MCF 10A (cell line): ENCODE measurements around the gene MAD1L1. TPM values are rescaled to one million over a fixed set of nuclear protein-coding genes. Genes with fewer than 3 reads are reported as not detected.

ENCODE experiments used
- BruUV-seq: library from RNA; stranded (reverse); fragments of 400-500 nt; replicated peaks from 2 replicates; lab custom pipeline; 2021; lab: Mats Ljungman, UMichigan
- CTCF ChIA-PET: fragments of 300-600 bp; sonication (Branson Sonifier 250); formaldehyde crosslinking; extraction: SDS; loops from one replicate; lab custom pipeline; 2021; ENCODE audit warnings: antibody characterized with exemption, inconsistent platforms; lab: Yijun Ruan, JAX
- POLR2A ChIA-PET: fragments of 300-600, 350-650 bp; sonication (Branson Sonifier 250); formaldehyde crosslinking; extraction: SDS; loops from one replicate; lab custom pipeline; 2020; ENCODE audit warnings: antibody characterized with exemption, inconsistent platforms; lab: Yijun Ruan, JAX
- DNase-seq: peaks from one replicate; pipeline ENCODE4 v3.0.0-alpha.2; 2018; ENCODE audit not compliant: unreplicated experiment
- H3K27ac Mint-ChIP-seq: one replicate; pipeline ENCODE4 v1.8.0; 2022; ENCODE audit warnings: mild to moderate bottlenecking, low read depth, mixed read lengths; ENCODE audit not compliant: unreplicated experiment
- H3K27me3 Mint-ChIP-seq: one replicate; pipeline ENCODE4 v1.8.0; 2022; ENCODE audit warnings: mixed read lengths; ENCODE audit not compliant: insufficient read depth, unreplicated experiment
- H3K36me3 Mint-ChIP-seq: one replicate; pipeline ENCODE4 v1.8.0; 2022; ENCODE audit warnings: mild to moderate bottlenecking, moderate library complexity, mixed read lengths; ENCODE audit not compliant: insufficient read depth, unreplicated experiment
- H3K4me1 Mint-ChIP-seq: one replicate; pipeline ENCODE4 v1.8.0; 2022; ENCODE audit warnings: mixed read lengths; ENCODE audit not compliant: insufficient read depth, unreplicated experiment
- H3K4me3 Mint-ChIP-seq: one replicate; pipeline ENCODE4 v1.8.0; 2022; ENCODE audit warnings: mild to moderate bottlenecking, moderate library complexity, mixed read lengths; ENCODE audit not compliant: unreplicated experiment
- H3K9me3 Mint-ChIP-seq: one replicate; pipeline ENCODE4 v1.8.0; 2022; ENCODE audit warnings: mixed read lengths; ENCODE audit not compliant: unreplicated experiment
- intact Hi-C: fragments of 100-400 bp; cut with micrococcal nuclease; formaldehyde crosslinking; loops from 2 replicates; pipeline ENCODE4 v1.14.1; 2022
- total RNA-seq: library from RNA; stranded (reverse); gene quantifications from 2 replicates; pipeline ENCODE4 v1.2.3, GENCODE V29; 2022
- TF ChIP-seq, protein P1 (sequence below): fragments of 200-600 bp; IDR thresholded peaks from one replicate; pipeline ENCODE4 v1.8.0; 2022; ENCODE audit warnings: antibody characterized with exemption, mild to moderate bottlenecking; ENCODE audit not compliant: unreplicated experiment

The MAD1L1 gene
- total RNA-seq, 1 experiment from 2014 or later, result 25.2 TPM

DNA sequence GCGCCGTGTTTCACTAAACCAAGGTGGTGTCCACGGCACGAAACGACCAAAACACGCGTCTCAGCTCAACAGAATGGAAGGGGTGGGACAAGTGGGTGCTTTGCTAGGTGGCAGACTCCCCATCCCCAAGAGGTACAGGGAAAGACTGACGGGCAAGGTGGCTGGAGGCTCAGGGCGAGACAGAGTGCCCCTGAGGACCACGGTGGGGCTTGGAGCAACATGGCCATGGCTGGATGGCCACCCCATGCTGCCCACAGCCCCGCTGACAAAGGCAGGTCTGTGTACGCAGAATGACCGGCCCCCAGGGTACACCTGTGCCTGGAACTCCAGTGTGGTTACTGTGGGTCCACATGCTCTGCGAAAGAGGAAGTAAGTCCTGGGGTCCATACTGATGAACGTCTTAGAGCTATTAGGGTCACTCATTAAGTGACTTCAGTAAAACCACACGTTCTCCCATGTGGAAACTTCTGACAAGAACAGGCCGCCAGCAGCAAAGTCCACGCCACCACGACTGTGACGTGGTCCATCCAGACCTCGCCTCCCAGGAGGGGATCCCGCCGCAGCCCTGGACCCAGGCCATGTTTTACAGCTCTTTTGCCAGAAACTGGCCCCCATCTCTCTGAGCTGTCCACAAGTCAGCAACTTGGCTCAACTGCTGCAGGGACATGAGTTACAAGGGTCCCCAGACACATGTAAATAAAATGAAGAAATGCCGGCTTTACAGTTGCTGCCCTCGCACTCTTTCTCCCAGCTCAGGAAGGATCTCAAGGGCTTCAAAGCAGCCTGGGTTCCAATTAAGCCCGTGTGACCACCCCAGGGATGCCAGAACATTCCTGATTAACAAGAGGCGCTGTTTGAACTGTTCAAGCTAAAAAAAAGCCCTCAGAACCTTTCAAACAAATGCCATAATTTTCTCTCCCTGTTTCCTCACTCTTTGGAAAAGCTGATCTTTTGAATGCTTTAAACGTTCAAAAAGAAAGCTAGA is 66.8 kb downstream of the MAD1L1 start:
- ChIA-PET CTCF (interaction anchor here (0.6 to 0.7 kb wide), 2 partner anchors 66 to 1273 kb away, joined by 3 read pairs; no protein-coding TSS in a partner anchor), POLR2A (interaction anchor here (0.6 kb wide), 1 partner anchor 65 kb away, joined by 3 read pairs; no protein-coding TSS in a partner anchor)
- DNase-seq, result no peak
- TF ChIP-seq, protein P1, sequence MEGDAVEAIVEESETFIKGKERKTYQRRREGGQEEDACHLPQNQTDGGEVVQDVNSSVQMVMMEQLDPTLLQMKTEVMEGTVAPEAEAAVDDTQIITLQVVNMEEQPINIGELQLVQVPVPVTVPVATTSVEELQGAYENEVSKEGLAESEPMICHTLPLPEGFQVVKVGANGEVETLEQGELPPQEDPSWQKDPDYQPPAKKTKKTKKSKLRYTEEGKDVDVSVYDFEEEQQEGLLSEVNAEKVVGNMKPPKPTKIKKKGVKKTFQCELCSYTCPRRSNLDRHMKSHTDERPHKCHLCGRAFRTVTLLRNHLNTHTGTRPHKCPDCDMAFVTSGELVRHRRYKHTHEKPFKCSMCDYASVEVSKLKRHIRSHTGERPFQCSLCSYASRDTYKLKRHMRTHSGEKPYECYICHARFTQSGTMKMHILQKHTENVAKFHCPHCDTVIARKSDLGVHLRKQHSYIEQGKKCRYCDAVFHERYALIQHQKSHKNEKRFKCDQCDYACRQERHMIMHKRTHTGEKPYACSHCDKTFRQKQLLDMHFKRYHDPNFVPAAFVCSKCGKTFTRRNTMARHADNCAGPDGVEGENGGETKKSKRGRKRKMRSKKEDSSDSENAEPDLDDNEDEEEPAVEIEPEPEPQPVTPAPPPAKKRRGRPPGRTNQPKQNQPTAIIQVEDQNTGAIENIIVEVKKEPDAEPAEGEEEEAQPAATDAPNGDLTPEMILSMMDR, result no peak
- peaks cover 15% of the 10 kb centered on the region for H3K4me1 Mint-ChIP-seq
- no peaks in the 10 kb centered on the region for H3K9me3 Mint-ChIP-seq
- no peak overlapping the region for H3K27ac Mint-ChIP-seq
- intact Hi-C loops, result no loop called here
- no TSS peak for BruUV-seq
- peaks cover 12% of the 10 kb centered on the region for H3K36me3 Mint-ChIP-seq
- H3K4me3 Mint-ChIP-seq, result no peak overlapping the region
- H3K27me3 Mint-ChIP-seq, result no peaks in the 10 kb centered on the region

DNA sequence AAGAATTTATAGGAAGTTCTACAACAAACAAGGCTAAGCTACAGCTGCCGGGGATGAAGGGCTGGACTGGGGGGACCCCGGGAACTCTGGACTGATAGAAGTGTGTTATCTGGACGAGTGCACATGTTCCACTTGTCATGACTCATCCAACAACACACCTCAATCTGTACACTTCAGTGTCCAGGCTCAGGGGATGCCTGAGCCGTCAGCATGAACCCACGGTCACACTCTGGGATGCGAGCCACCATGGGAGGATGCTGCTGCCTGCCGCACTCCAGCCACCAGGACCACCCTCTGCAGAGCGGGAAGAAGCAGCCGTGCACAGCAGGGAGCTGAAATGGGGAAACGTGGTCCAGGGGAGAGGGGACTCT is 67.5 kb downstream of the MAD1L1 start:
- Mint-ChIP-seq H3K4me1 (peaks cover 11% of the 10 kb centered on the region), H3K27me3 (no peaks in the 10 kb centered on the region), H3K27ac (no peak overlapping the region), H3K9me3 (no peaks in the 10 kb centered on the region), H3K36me3 (peaks cover 9% of the 10 kb centered on the region), H3K4me3 (no peak overlapping the region)
- POLR2A ChIA-PET, result no interaction called here
- BruUV-seq, result no TSS peak
- no peak for DNase-seq
- intact Hi-C loops, result no loop called here
- TF ChIP-seq, protein P1, result no peak
- CTCF ChIA-PET, result no interaction called here

DNA sequence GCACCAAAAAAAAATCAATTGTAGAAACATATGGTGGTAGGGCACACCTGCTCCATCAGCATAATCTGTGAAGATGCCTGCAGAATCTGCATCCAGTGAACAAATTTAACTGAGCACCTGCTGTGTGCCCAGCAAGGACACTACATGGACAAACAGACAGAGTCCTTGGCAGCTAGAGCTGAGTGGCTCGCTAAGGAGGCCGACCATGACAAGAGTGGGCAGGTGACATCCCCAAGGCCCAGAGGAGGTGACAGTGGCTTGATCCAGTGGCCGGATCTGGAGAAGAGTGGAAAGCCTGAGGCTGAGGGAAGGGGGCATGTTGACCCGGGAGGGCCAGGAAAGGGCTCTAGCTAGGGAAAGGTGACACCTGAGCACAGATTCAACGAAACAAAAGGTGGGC is 68.1 kb downstream of the MAD1L1 start:
- no TSS peak for BruUV-seq
- DNase-seq, result no peak
- Mint-ChIP-seq H3K9me3 (no peaks in the 10 kb centered on the region), H3K27ac (no peak overlapping the region), H3K36me3 (peaks cover 6% of the 10 kb centered on the region), H3K27me3 (no peaks in the 10 kb centered on the region), H3K4me1 (peaks cover 5% of the 10 kb centered on the region), H3K4me3 (no peak overlapping the region)
- ChIA-PET CTCF (interaction anchor here (0.6 kb wide), 1 partner anchor 17 kb away, joined by 3 read pairs; no protein-coding TSS in a partner anchor), POLR2A (no interaction called here)
- intact Hi-C loops, result no loop called here
- TF ChIP-seq, protein P1, result no peak
